Activated CD8-positive, alpha-beta T cell treated with anti-CD3 and anti-CD28 coated beads for 36 hours (primary cell): ENCODE results near the gene TBXT. TPM values are rescaled to one million over a fixed set of nuclear protein-coding genes. Genes with fewer than 3 reads are reported as not detected.

Experiments
- ATAC-seq: fragments of 200-7000 bp; cut with Tn5 transposase; one replicate; pipeline ENCODE4 v1.10.0; 2021; ENCODE audit warnings: mild to moderate bottlenecking, moderate library complexity
- CTCF ChIA-PET: fragments of 350-600 bp; sonication (Branson Sonifier 250); formaldehyde crosslinking; loops from one replicate; lab custom pipeline; 2021; ENCODE audit warnings: antibody characterized with exemption; lab: Charles Lee
- POLR2A ChIA-PET: fragments of 350-600 bp; sonication (Branson Sonifier 250); formaldehyde crosslinking; loops from one replicate; lab custom pipeline; 2021; ENCODE audit warnings: antibody characterized with exemption; lab: Charles Lee
- DNase-seq: peaks from one replicate; pipeline ENCODE4 v3.0.0-alpha.2; 2020
- H3K27ac Mint-ChIP-seq: one replicate; pipeline ENCODE4 v1.8.0; 2021; ENCODE audit warnings: mild to moderate bottlenecking, mixed read lengths
- H3K27me3 Mint-ChIP-seq: one replicate; pipeline ENCODE4 v1.8.0; 2021; ENCODE audit warnings: mixed read lengths
- H3K36me3 Mint-ChIP-seq: one replicate; pipeline ENCODE4 v1.8.0; 2021; ENCODE audit warnings: low read depth, mixed read lengths
- H3K4me1 Mint-ChIP-seq: one replicate; pipeline ENCODE4 v1.8.0; 2021; ENCODE audit warnings: low read depth, mixed read lengths
- H3K4me3 Mint-ChIP-seq: one replicate; pipeline ENCODE4 v1.8.0; 2021; ENCODE audit warnings: mild to moderate bottlenecking, moderate library complexity, mixed read lengths
- H3K9me3 Mint-ChIP-seq: one replicate; pipeline ENCODE4 v1.8.0; 2021; ENCODE audit warnings: mixed read lengths
- intact Hi-C: fragments of 100-400 bp; cut with micrococcal nuclease; formaldehyde crosslinking; loops from one replicate; pipeline ENCODE4 v1.10.0; 2022
- total RNA-seq, 2 experiments: library from RNA; stranded (reverse); gene quantifications; one replicate each; pipeline ENCODE4 v1.2.3, GENCODE V29; 2021
- TF ChIP-seq, protein P1 (sequence below): fragments of 200-600 bp; IDR thresholded peaks from one replicate; pipeline ENCODE4 v1.8.0; 2022; ENCODE audit warnings: antibody characterized with exemption, mild to moderate bottlenecking

Gene TBXT
- total RNA-seq, 2 experiments from 2014 or later: not detected

GRCh38 chr6:166115609-166116008 lies 52.0 kb downstream of the TBXT start:
- TF ChIP-seq, protein P1, sequence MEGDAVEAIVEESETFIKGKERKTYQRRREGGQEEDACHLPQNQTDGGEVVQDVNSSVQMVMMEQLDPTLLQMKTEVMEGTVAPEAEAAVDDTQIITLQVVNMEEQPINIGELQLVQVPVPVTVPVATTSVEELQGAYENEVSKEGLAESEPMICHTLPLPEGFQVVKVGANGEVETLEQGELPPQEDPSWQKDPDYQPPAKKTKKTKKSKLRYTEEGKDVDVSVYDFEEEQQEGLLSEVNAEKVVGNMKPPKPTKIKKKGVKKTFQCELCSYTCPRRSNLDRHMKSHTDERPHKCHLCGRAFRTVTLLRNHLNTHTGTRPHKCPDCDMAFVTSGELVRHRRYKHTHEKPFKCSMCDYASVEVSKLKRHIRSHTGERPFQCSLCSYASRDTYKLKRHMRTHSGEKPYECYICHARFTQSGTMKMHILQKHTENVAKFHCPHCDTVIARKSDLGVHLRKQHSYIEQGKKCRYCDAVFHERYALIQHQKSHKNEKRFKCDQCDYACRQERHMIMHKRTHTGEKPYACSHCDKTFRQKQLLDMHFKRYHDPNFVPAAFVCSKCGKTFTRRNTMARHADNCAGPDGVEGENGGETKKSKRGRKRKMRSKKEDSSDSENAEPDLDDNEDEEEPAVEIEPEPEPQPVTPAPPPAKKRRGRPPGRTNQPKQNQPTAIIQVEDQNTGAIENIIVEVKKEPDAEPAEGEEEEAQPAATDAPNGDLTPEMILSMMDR: no peak
- ATAC-seq: no peak
- Mint-ChIP-seq H3K27ac (no peak overlapping the region), H3K4me1 (no peaks in the 10 kb centered on the region), H3K4me3 (no peak overlapping the region), H3K36me3 (no peaks in the 10 kb centered on the region), H3K9me3 (no peaks in the 10 kb centered on the region), H3K27me3 (peaks cover 6% of the 10 kb centered on the region)
- CTCF ChIA-PET: interaction anchor here (2.6 kb wide), 1 partner anchor 10 kb away, joined by 9 read pairs; no protein-coding TSS in a partner anchor
- POLR2A ChIA-PET: no interaction called here
- intact Hi-C loops: no loop called here
- no peak for DNase-seq

GRCh38 chr6:166112580-166112979 lies 55.1 kb downstream of the TBXT start:
- ChIA-PET CTCF (interaction anchor here (0.7 to 1.3 kb wide), 2 partner anchors 206 to 222 kb away, joined by 3 read pairs; no protein-coding TSS in a partner anchor), POLR2A (no interaction called here)
- H3K9me3 Mint-ChIP-seq: no peaks in the 10 kb centered on the region
- DNase-seq (no peak), ATAC-seq (no peak)
- H3K36me3 Mint-ChIP-seq: no peaks in the 10 kb centered on the region
- peaks cover 11% of the 10 kb centered on the region for H3K27me3 Mint-ChIP-seq
- intact Hi-C loops: no loop called here
- H3K27ac Mint-ChIP-seq: no peak overlapping the region
- no peaks in the 10 kb centered on the region for H3K4me1 Mint-ChIP-seq
- no peak overlapping the region for H3K4me3 Mint-ChIP-seq
- TF ChIP-seq, protein P1: no peak

GRCh38 chr6:166109608-166110007 lies 58.0 kb downstream of the TBXT start:
- Mint-ChIP-seq H3K27ac (no peak overlapping the region), H3K36me3 (no peaks in the 10 kb centered on the region), H3K27me3 (peaks cover 14% of the 10 kb centered on the region), H3K4me1 (peaks cover 5% of the 10 kb centered on the region), H3K4me3 (no peak overlapping the region), H3K9me3 (no peaks in the 10 kb centered on the region)
- ATAC-seq (no peak), DNase-seq (no peak)
- CTCF ChIA-PET: no interaction called here
- TF ChIP-seq, protein P1: no peak
- POLR2A ChIA-PET: no interaction called here
- intact Hi-C loops: no loop called here

Other genes with a start within 250 kb of the TBXT start
- gene PRR18, start 140.5 kb upstream of the TBXT start, total RNA-seq: under 1 TPM; 0.23 to 0.27 TPM
- gene SFT2D1, start 174.7 kb upstream of the TBXT start, total RNA-seq: 10 to 100 TPM; 39.0 to 42.6 TPM
- gene MPC1, start 215.1 kb upstream of the TBXT start, total RNA-seq: 10 to 100 TPM; 17.4 to 20.3 TPM